Neural progenitor cell (in vitro differentiated cells): ENCODE measurements around the gene ZNF827. TPM values are rescaled to one million over a fixed set of nuclear protein-coding genes. Genes with fewer than 3 reads are reported as not detected.

Source experiments
- DNase-seq: peaks from one replicate; pipeline ENCODE4 v3.0.0-alpha.2; 2016; ENCODE audit warnings: low spot score
- H2AFZ ChIP-seq: fragments of 200-600 bp; sonication (generic); replicated peaks from 2 replicates; pipeline ENCODE4 v1.6.1; 2016; ENCODE audit warnings: antibody characterized with exemption
- H3F3A ChIP-seq: fragments of 200-600 bp; sonication (generic); 2 replicates; pipeline ENCODE4 v1.6.1; 2016; ENCODE audit warnings: antibody characterized with exemption, low read depth
- H3K27ac ChIP-seq: fragments of 200-600 bp; sonication (generic); 2 replicates; pipeline ENCODE4 v1.5.1; 2016; ENCODE audit warnings: mild to moderate bottlenecking
- H3K27me3 ChIP-seq: fragments of 200-600 bp; sonication (generic); 2 replicates; pipeline ENCODE4 v1.6.1; 2016; ENCODE audit warnings: mild to moderate bottlenecking, moderate library complexity
- H3K36me3 ChIP-seq: fragments of 200-600 bp; sonication (generic); 2 replicates; pipeline ENCODE4 v1.5.1; 2016
- H3K4me1 ChIP-seq: fragments of 200-600 bp; sonication (generic); 2 replicates; pipeline ENCODE4 v1.6.1; 2016; ENCODE audit warnings: mixed run types
- H3K4me2 ChIP-seq: fragments of 200-600 bp; sonication (generic); 2 replicates; pipeline ENCODE4 v1.6.1; 2016
- H3K4me3 ChIP-seq: fragments of 200-600 bp; sonication (generic); 2 replicates; pipeline ENCODE4 v1.5.1; 2016
- H3K79me2 ChIP-seq: fragments of 200-600 bp; sonication (generic); 2 replicates; pipeline ENCODE4 v1.6.1; 2016; ENCODE audit warnings: low read depth
- H3K9ac ChIP-seq: fragments of 200-600 bp; sonication (generic); 2 replicates; pipeline ENCODE4 v1.6.1; 2016
- H3K9me3 ChIP-seq: fragments of 200-600 bp; sonication (generic); 2 replicates; pipeline ENCODE4 v1.5.1; 2016; ENCODE audit warnings: low read depth
- H4K20me1 ChIP-seq: fragments of 200-600 bp; sonication (generic); 2 replicates; pipeline ENCODE4 v1.6.1; 2016; ENCODE audit warnings: low read depth
- H3K27ac Mint-ChIP-seq: 3 replicates; pipeline ENCODE4 v1.8.0; 2021; ENCODE audit warnings: mixed read lengths
- H3K27me3 Mint-ChIP-seq: 2 replicates; pipeline ENCODE4 v1.8.0; 2022; ENCODE audit warnings: low read depth, mild to moderate bottlenecking, inconsistent platforms, moderate library complexity, mixed read lengths; ENCODE audit not compliant: insufficient read depth
- H3K36me3 Mint-ChIP-seq: 3 replicates; pipeline ENCODE4 v1.8.0; 2021; ENCODE audit warnings: mixed read lengths
- H3K4me1 Mint-ChIP-seq: 3 replicates; pipeline ENCODE4 v1.8.0; 2021; ENCODE audit warnings: mixed read lengths
- H3K4me3 Mint-ChIP-seq: 3 replicates; pipeline ENCODE4 v1.8.0; 2021; ENCODE audit warnings: mild to moderate bottlenecking, moderate library complexity, mixed read lengths
- H3K9me3 Mint-ChIP-seq: 3 replicates; pipeline ENCODE4 v1.8.0; 2020; ENCODE audit warnings: mixed read lengths
- EZH2 ChIP-seq: fragments of 200-600 bp; sonication (generic); IDR thresholded peaks from 2 replicates; pipeline ENCODE4 v1.6.1; 2017; ENCODE audit warnings: antibody characterized with exemption, mild to moderate bottlenecking, moderate library complexity
- EZH2phosphoT487 ChIP-seq: fragments of 200-600 bp; sonication (generic); IDR thresholded peaks from 2 replicates; pipeline ENCODE4 v1.6.1; 2017; ENCODE audit warnings: antibody characterized with exemption
- total RNA-seq: library from RNA; depleted of rRNA; stranded (reverse); fragments of >200 nt; gene quantifications from 2 replicates; pipeline ENCODE4 v1.2.3, GENCODE V29; 2015; ENCODE audit warnings: low replicate concordance
- TF ChIP-seq, protein P1 (sequence below): fragments of 200-600 bp; sonication (generic); IDR thresholded peaks from 2 replicates; pipeline ENCODE4 v1.5.1; 2017; ENCODE audit warnings: antibody characterized with exemption, mild to moderate bottlenecking

Gene ZNF827
- total RNA-seq, 1 donor from 2014 or later, result 7.7 TPM

- peaks cover 15% of the 10 kb centered on the region for H3K36me3 Mint-ChIP-seq
- no peak overlapping the region for H3K4me3 Mint-ChIP-seq
- Histone ChIP-seq H3K4me2 (no peak overlapping the region), H3K4me3 (no peak overlapping the region), H3K4me1 (peaks cover 7% of the 10 kb centered on the region), H4K20me1 (no peaks in the 10 kb centered on the region), H3K27me3 (no peaks in the 10 kb centered on the region), H3K9me3 (no peaks in the 10 kb centered on the region), H3K79me2 (no peaks in the 10 kb centered on the region), H3F3A (no peaks in the 10 kb centered on the region), H2AFZ (no peak overlapping the region), H3K36me3 (no peaks in the 10 kb centered on the region), H3K27ac (no peak overlapping the region), H3K9ac (no peak overlapping the region)
- H3K27ac Mint-ChIP-seq, result no peak overlapping the region
- no peak for DNase-seq
- TF ChIP-seq EZH2, result no peak
- H3K27me3 Mint-ChIP-seq, result no peaks in the 10 kb centered on the region
- no peaks in the 10 kb centered on the region for H3K9me3 Mint-ChIP-seq
- H3K4me1 Mint-ChIP-seq, result peaks cover 17% of the 10 kb centered on the region
Measured at GRCh38 chr4:145799223-145799622, 139.4 kb downstream of the ZNF827 start.

- Mint-ChIP-seq H3K9me3 (no peaks in the 10 kb centered on the region), H3K27ac (no peak overlapping the region), H3K4me1 (peaks cover 6% of the 10 kb centered on the region), H3K27me3 (no peaks in the 10 kb centered on the region), H3K4me3 (no peak overlapping the region), H3K36me3 (peaks cover 15% of the 10 kb centered on the region)
- Histone ChIP-seq H3K4me3 (no peak overlapping the region), H3K4me2 (no peak overlapping the region), H3F3A (no peaks in the 10 kb centered on the region), H3K27ac (no peak overlapping the region), H3K9me3 (no peaks in the 10 kb centered on the region), H3K79me2 (no peaks in the 10 kb centered on the region), H3K9ac (no peak overlapping the region), H4K20me1 (no peaks in the 10 kb centered on the region), H3K4me1 (peaks cover 4% of the 10 kb centered on the region), H2AFZ (no peak overlapping the region), H3K27me3 (no peaks in the 10 kb centered on the region), H3K36me3 (no peaks in the 10 kb centered on the region)
- DNase-seq, result no peak
- TF ChIP-seq EZH2phosphoT487 (no peak), EZH2 (no peak)
- TF ChIP-seq, protein P1, sequence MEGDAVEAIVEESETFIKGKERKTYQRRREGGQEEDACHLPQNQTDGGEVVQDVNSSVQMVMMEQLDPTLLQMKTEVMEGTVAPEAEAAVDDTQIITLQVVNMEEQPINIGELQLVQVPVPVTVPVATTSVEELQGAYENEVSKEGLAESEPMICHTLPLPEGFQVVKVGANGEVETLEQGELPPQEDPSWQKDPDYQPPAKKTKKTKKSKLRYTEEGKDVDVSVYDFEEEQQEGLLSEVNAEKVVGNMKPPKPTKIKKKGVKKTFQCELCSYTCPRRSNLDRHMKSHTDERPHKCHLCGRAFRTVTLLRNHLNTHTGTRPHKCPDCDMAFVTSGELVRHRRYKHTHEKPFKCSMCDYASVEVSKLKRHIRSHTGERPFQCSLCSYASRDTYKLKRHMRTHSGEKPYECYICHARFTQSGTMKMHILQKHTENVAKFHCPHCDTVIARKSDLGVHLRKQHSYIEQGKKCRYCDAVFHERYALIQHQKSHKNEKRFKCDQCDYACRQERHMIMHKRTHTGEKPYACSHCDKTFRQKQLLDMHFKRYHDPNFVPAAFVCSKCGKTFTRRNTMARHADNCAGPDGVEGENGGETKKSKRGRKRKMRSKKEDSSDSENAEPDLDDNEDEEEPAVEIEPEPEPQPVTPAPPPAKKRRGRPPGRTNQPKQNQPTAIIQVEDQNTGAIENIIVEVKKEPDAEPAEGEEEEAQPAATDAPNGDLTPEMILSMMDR, result no peak
Measured at GRCh38 chr4:145797278-145797677, 141.3 kb downstream of the ZNF827 start.

DNA sequence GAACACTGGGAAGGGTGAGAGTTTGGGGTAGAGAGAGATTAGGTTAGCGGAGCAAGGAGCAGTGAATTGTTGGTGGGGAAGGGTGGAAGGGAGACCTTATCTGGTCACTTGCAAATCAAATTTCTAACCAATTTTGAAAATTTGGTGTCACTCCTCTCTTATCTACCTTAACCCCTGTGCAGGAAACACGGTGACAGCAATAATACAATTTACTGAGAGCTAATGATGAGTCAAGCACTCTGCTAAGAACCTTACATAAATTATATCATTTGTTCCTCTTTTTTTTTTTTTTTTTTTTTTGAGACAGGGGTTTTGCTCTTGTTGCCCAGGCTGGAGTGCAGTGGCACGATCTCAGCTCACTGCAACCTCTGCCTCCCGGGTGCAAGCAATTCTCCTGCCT, 142.3 kb downstream of the ZNF827 start:
- Histone ChIP-seq H3K4me2 (no peak overlapping the region), H3K9ac (no peak overlapping the region), H4K20me1 (no peaks in the 10 kb centered on the region), H3K36me3 (no peaks in the 10 kb centered on the region), H3K4me1 (no peaks in the 10 kb centered on the region), H3F3A (no peaks in the 10 kb centered on the region), H3K27me3 (no peaks in the 10 kb centered on the region), H3K79me2 (no peaks in the 10 kb centered on the region), H3K9me3 (no peaks in the 10 kb centered on the region), H2AFZ (no peak overlapping the region), H3K4me3 (no peak overlapping the region), H3K27ac (no peak overlapping the region)
- no peak for DNase-seq
- Mint-ChIP-seq H3K4me1 (no peaks in the 10 kb centered on the region), H3K27ac (no peak overlapping the region), H3K9me3 (no peaks in the 10 kb centered on the region), H3K27me3 (no peaks in the 10 kb centered on the region), H3K36me3 (peaks cover 18% of the 10 kb centered on the region), H3K4me3 (no peak overlapping the region)
- TF ChIP-seq, protein P1, result no peak
- TF ChIP-seq EZH2, result no peak
- no peak for TF ChIP-seq EZH2phosphoT487

GRCh38 chr4:145795521-145795920, 143.1 kb downstream of the ZNF827 start:
- Mint-ChIP-seq H3K36me3 (peaks cover 18% of the 10 kb centered on the region), H3K4me1 (no peaks in the 10 kb centered on the region), H3K27me3 (no peaks in the 10 kb centered on the region), H3K9me3 (no peaks in the 10 kb centered on the region), H3K4me3 (no peak overlapping the region), H3K27ac (no peak overlapping the region)
- H3K4me1 ChIP-seq, result no peaks in the 10 kb centered on the region
- no peaks in the 10 kb centered on the region for H3K9me3 ChIP-seq
- no peaks in the 10 kb centered on the region for H4K20me1 ChIP-seq
- H3K27me3 ChIP-seq, result no peaks in the 10 kb centered on the region
- no peak overlapping the region for H2AFZ ChIP-seq
- no peak overlapping the region for H3K9ac ChIP-seq
- H3K27ac ChIP-seq, result no peak overlapping the region
- no peak overlapping the region for H3K4me3 ChIP-seq
- H3K79me2 ChIP-seq, result no peaks in the 10 kb centered on the region
- H3F3A ChIP-seq, result no peaks in the 10 kb centered on the region
- H3K4me2 ChIP-seq, result no peak overlapping the region
- no peak for DNase-seq
- TF ChIP-seq, protein P1, result no peak
- no peak for TF ChIP-seq EZH2phosphoT487
- TF ChIP-seq EZH2, result no peak
- H3K36me3 ChIP-seq, result no peaks in the 10 kb centered on the region
